ENCODE results near the gene IGSF11. TPM values are rescaled to one million over a fixed set of nuclear protein-coding genes. Genes with fewer than 3 reads are reported as not detected.

Gene IGSF11
- total and polyA plus RNA-seq, 2 of the 4 experiments (the other 2 are of a cell fraction), result 0.18 TPM; not detected in 1

DNA sequence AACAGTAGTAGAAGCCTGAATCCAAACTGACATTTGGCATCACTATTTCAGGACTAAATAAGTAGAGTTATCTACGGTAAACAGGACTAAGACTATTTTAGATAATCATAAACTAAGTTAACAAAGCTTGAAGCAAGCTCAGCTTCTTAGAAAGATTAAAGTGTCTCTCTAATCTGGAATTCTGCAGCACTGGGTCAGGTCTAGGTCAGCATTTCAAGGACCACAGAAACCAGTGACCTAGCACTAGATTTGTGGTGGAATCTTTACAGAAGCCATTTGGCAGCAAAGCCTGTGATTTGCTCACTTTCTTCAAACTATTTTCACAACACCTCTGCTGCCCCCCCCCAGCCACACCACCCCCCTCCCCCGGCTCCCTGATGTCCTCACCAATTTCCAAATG is 37.5 kb downstream of the IGSF11 start:
- H3K18ac ChIP-seq (ENCODE audit: low read depth, low read length), result no peak overlapping the region
- intact Hi-C loops (cut with micrococcal nuclease) (no loop called here), dilution Hi-C loops (cut with HindIII; ENCODE audit: low sequenced_read_pairs, unreplicated experiment) (no loop called here), in situ Hi-C loops (cut with MboI; ENCODE audit: low sequenced_read_pairs) (no loop called here)
- H3K27me3 ChIP-seq (ENCODE audit: control insufficient read depth, insufficient read depth, low read length), result no peaks in the 10 kb centered on the region
- H2AK9ac ChIP-seq (replicated peaks; ENCODE audit: low read depth, low read length, poor library complexity), result no peak overlapping the region
- POLR2A ChIA-PET (ENCODE audit: unreplicated experiment), result no interaction called here
- H3K4ac ChIP-seq (ENCODE audit: low read depth, low read length), result no peak overlapping the region
- no peak overlapping the region for H2AFZ ChIP-seq (replicated peaks; ENCODE audit: low read length, poor library complexity)
- no peak overlapping the region for H3K14ac ChIP-seq (replicated peaks; ENCODE audit: low read depth, low read length)
- H3K4me2 ChIP-seq (ENCODE audit: low read depth, low read length), result no peak overlapping the region
- H3K27ac ChIP-seq (ENCODE audit: insufficient read depth, low read length), result no peak overlapping the region
- H3K23ac ChIP-seq (ENCODE audit: low read depth, low read length), result no peak overlapping the region
- no peak overlapping the region for H2BK120ac ChIP-seq (ENCODE audit: low read depth, low read length)
- TF ChIP-seq, protein P1, sequence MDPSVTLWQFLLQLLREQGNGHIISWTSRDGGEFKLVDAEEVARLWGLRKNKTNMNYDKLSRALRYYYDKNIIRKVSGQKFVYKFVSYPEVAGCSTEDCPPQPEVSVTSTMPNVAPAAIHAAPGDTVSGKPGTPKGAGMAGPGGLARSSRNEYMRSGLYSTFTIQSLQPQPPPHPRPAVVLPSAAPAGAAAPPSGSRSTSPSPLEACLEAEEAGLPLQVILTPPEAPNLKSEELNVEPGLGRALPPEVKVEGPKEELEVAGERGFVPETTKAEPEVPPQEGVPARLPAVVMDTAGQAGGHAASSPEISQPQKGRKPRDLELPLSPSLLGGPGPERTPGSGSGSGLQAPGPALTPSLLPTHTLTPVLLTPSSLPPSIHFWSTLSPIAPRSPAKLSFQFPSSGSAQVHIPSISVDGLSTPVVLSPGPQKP (IDR thresholded peaks at IDR 0.05; ENCODE audit: borderline replicate concordance, low read depth, low read length), result no peak
- no peak for TF ChIP-seq MAFK (IDR thresholded peaks at IDR 0.05; ENCODE audit: low read depth, low read length)
- TF ChIP-seq BHLHE40 (IDR thresholded peaks at IDR 0.05; ENCODE audit: low read depth, low read length), result no peak
- TF ChIP-seq CEBPB (IDR thresholded peaks at IDR 0.05; ENCODE audit: low read depth, low read length), result no peak
- TF ChIP-seq RFX5 (IDR thresholded peaks at IDR 0.05; ENCODE audit: low read depth, low read length), result no peak
- no peak for TF ChIP-seq CHD1 (IDR thresholded peaks at IDR 0.05; ENCODE audit: low read depth, low read length)
- no peak for TF ChIP-seq RCOR1 (IDR thresholded peaks at IDR 0.05; ENCODE audit: insufficient replicate concordance, low read length)
- no peak for TF ChIP-seq FOS (IDR thresholded peaks at IDR 0.05; ENCODE audit: low read depth, low read length)
- TF ChIP-seq, protein P2, sequence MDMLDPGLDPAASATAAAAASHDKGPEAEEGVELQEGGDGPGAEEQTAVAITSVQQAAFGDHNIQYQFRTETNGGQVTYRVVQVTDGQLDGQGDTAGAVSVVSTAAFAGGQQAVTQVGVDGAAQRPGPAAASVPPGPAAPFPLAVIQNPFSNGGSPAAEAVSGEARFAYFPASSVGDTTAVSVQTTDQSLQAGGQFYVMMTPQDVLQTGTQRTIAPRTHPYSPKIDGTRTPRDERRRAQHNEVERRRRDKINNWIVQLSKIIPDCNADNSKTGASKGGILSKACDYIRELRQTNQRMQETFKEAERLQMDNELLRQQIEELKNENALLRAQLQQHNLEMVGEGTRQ (IDR thresholded peaks at IDR 0.05; ENCODE audit: low read depth, low read length), result no peak
- no peak for TF ChIP-seq NFE2L2 (IDR thresholded peaks at IDR 0.05; ENCODE audit: low read depth, low read length)
- TF ChIP-seq, protein P3, sequence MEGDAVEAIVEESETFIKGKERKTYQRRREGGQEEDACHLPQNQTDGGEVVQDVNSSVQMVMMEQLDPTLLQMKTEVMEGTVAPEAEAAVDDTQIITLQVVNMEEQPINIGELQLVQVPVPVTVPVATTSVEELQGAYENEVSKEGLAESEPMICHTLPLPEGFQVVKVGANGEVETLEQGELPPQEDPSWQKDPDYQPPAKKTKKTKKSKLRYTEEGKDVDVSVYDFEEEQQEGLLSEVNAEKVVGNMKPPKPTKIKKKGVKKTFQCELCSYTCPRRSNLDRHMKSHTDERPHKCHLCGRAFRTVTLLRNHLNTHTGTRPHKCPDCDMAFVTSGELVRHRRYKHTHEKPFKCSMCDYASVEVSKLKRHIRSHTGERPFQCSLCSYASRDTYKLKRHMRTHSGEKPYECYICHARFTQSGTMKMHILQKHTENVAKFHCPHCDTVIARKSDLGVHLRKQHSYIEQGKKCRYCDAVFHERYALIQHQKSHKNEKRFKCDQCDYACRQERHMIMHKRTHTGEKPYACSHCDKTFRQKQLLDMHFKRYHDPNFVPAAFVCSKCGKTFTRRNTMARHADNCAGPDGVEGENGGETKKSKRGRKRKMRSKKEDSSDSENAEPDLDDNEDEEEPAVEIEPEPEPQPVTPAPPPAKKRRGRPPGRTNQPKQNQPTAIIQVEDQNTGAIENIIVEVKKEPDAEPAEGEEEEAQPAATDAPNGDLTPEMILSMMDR (conservative IDR thresholded peaks at IDR 0.05; ENCODE audit: low read depth, low read length), result no peak
- TF ChIP-seq SMC3 (IDR thresholded peaks at IDR 0.05; ENCODE audit: low read depth, low read length), result no peak
- TF ChIP-seq MXI1 (IDR thresholded peaks at IDR 0.05; ENCODE audit: borderline replicate concordance, low read depth, low read length), result no peak
- no peak for TF ChIP-seq RAD21 (IDR thresholded peaks at IDR 0.05; ENCODE audit: low read length)
- no peak for TF ChIP-seq POLR2A (IDR thresholded peaks at IDR 0.05; ENCODE audit: low read depth, low read length)
- TF ChIP-seq MAZ (IDR thresholded peaks at IDR 0.05; ENCODE audit: borderline replicate concordance, low read depth, low read length), result no peak
- ATAC-seq (ENCODE audit: low read depth), result no peak
- no CpG with 5 or more reads among the region's 2 CpGs for WGBS, 2 experiments (ENCODE audit: extremely low coverage in 2 of 2, insufficient read length in 1 of 2)
- H2BK15ac ChIP-seq (ENCODE audit: low read depth, low read length), result no peak overlapping the region
- H3K9me3 ChIP-seq (ENCODE audit: control insufficient read depth, insufficient read depth, low read length), result no peaks in the 10 kb centered on the region
- no peaks in the 10 kb centered on the region for H4K20me1 ChIP-seq (ENCODE audit: insufficient read depth, low read length)
- H4K91ac ChIP-seq (ENCODE audit: insufficient read depth, low read depth, low read length), result no peak overlapping the region
- H4K8ac ChIP-seq (ENCODE audit: low read depth in 2 of 2, low read length in 2 of 2), result no peak overlapping the region
- no TSS peak for BruUV-seq (replicated peaks)
- no peaks in the 10 kb centered on the region for H3K36me3 ChIP-seq (ENCODE audit: control insufficient read depth, insufficient read depth, low read length)
- CTCF ChIA-PET, result no interaction called here
- no peak for DNase-seq
- no peak overlapping the region for H4K5ac ChIP-seq (ENCODE audit: low read depth, low read length)
- H3K56ac ChIP-seq (ENCODE audit: extremely low read depth, insufficient read depth, low read length), result no peak overlapping the region
- H3K79me1 ChIP-seq (ENCODE audit: low read depth in 1 of 2, low read length in 2 of 2), result no peaks in the 10 kb centered on the region
- H2AK5ac ChIP-seq (ENCODE audit: low read depth, low read length), result no peak overlapping the region
- H2BK5ac ChIP-seq (ENCODE audit: low read depth, low read length, poor library complexity, severe bottlenecking), result no peak overlapping the region
- no peaks in the 10 kb centered on the region for H3K4me1 ChIP-seq (ENCODE audit: control insufficient read depth, insufficient read depth, low read length)
- no peak overlapping the region for H3K9ac ChIP-seq (ENCODE audit: low read depth, low read length)
- no peak overlapping the region for H2BK20ac ChIP-seq (ENCODE audit: low read depth, low read length)
- no peak overlapping the region for H3K4me3 ChIP-seq (ENCODE audit: insufficient read depth, low read depth, low read length)
- H3K9me1 ChIP-seq (ENCODE audit: insufficient read depth, low read length), result no peaks in the 10 kb centered on the region
